ENCODE data around the gene RASSF1. TPM values are rescaled to one million over a fixed set of nuclear protein-coding genes. Genes with fewer than 3 reads are reported as not detected.

The RASSF1 gene
- total RNA-seq, 1 experiment from 2014 or later = 20.0 TPM

DNA sequence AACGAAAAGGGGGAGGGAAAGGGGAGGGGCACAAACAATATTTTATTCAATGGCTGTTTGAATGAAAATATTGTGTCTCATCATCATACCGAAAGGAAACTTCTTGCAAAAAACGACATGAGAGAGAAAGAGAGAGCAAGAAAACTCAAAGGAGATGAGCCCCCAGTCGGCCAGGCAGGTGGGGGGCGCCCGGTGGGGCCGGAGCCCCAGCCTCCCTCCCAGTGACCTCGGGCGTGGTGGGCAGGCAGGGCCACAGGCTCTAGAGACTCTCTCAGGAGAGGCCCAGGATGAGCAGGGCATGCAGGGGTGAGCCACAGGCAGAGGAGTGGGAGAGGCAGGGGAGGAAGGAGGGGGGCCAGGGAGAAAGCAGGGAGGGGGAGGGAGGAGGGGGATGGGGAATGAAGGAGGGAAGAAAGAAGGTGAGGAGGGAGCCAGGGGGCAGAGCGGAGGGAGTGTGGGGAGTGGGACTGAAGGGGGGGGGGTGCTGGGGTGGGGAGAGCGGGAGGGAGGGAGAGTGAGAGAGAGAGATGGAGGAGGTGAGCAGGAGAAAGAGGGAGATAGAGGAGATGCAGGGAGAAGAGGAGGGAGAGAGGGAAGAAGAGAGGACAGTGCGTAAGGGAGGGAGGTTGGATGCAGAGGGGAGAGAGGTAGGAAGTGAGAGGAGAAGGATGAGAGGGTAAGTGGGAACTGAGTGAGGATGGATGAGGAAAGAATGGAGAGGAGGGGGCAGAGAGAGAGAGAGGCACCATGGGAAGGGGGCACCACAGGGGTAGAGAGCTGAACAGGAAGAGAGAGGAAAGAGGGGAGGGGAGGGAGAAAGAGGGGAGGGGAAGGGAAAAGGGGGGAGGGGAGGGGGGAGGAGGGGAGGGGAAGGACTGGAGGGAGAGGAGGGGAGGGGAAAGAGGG is 32.8 kb upstream of the RASSF1 start:
- TF ChIP-seq, protein P1, sequence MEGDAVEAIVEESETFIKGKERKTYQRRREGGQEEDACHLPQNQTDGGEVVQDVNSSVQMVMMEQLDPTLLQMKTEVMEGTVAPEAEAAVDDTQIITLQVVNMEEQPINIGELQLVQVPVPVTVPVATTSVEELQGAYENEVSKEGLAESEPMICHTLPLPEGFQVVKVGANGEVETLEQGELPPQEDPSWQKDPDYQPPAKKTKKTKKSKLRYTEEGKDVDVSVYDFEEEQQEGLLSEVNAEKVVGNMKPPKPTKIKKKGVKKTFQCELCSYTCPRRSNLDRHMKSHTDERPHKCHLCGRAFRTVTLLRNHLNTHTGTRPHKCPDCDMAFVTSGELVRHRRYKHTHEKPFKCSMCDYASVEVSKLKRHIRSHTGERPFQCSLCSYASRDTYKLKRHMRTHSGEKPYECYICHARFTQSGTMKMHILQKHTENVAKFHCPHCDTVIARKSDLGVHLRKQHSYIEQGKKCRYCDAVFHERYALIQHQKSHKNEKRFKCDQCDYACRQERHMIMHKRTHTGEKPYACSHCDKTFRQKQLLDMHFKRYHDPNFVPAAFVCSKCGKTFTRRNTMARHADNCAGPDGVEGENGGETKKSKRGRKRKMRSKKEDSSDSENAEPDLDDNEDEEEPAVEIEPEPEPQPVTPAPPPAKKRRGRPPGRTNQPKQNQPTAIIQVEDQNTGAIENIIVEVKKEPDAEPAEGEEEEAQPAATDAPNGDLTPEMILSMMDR (conservative IDR thresholded peaks at IDR 0.05; ENCODE audit: low read depth, low read length) = no peak
- TF ChIP-seq EZH2phosphoT487 (IDR thresholded peaks at IDR 0.05; ENCODE audit: borderline replicate concordance, low read length) (no peak), EZH2 (IDR thresholded peaks at IDR 0.05; ENCODE audit: low read length, unreplicated experiment) (no peak)
- ATAC-seq (no peak), DNase-seq (no peak)
- Histone ChIP-seq H3F3A (ENCODE audit: low read length, unreplicated experiment) (no peaks in the 10 kb centered on the region), H3K9ac (ENCODE audit: low read length) (no peak overlapping the region), H3K4me2 (ENCODE audit: low read length) (no peak overlapping the region), H3K4me1 (ENCODE audit: insufficient read depth, low read length) (no peaks in the 10 kb centered on the region), H3K9me3 (ENCODE audit: low read length) (no peaks in the 10 kb centered on the region), H2AFZ (ENCODE audit: low read length) (no peak overlapping the region), H3K9me2 (replicated peaks; ENCODE audit: low read length) (no peaks in the 10 kb centered on the region), H3K27ac (ENCODE audit: low read length) (no peak overlapping the region), H3K27me3 (ENCODE audit: low read length) (no peaks in the 10 kb centered on the region), H4K20me1 (ENCODE audit: low read length) (no peaks in the 10 kb centered on the region), H3K79me2 (ENCODE audit: low read length) (no peaks in the 10 kb centered on the region), H3K4me3 (ENCODE audit: low read length) (no peak overlapping the region), H3K36me3 (ENCODE audit: low read depth, low read length) (no peaks in the 10 kb centered on the region)
- CTCF ChIA-PET = no interaction called here
- BruUV-seq (replicated peaks) = no TSS peak
- POLR2A ChIA-PET (ENCODE audit: unreplicated experiment) = no interaction called here
- intact Hi-C loops (cut with micrococcal nuclease) = no loop called here

DNA sequence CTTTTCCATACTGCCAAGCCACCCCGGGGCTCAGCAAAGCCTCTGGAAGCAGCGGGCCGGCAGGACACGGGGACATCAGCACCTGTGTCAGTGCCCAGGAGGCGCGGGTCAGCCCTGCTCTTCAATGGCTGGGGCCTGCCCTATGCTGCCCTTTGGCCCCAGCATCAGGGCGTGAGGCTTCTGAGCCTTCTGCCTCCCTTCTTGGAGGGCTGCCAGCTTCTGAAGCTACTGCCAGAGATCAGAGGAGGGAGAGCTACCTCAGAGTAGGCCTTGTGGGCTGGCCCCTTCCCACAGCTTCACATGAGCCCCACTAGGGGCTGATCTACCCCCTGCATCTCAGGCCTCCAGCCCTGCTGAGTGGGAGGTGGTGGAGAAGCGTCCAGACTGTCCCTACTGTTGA is 31.7 kb upstream of the RASSF1 start:
- Histone ChIP-seq H3K9me3 (ENCODE audit: low read length) (no peaks in the 10 kb centered on the region), H2AFZ (ENCODE audit: low read length) (no peak overlapping the region), H3K27ac (ENCODE audit: low read length) (no peak overlapping the region), H3K79me2 (ENCODE audit: low read length) (no peaks in the 10 kb centered on the region), H3K36me3 (ENCODE audit: low read depth, low read length) (no peaks in the 10 kb centered on the region), H3K4me2 (ENCODE audit: low read length) (no peak overlapping the region), H3K9me2 (replicated peaks; ENCODE audit: low read length) (no peaks in the 10 kb centered on the region), H3K9ac (ENCODE audit: low read length) (no peak overlapping the region), H4K20me1 (ENCODE audit: low read length) (no peaks in the 10 kb centered on the region), H3K4me3 (ENCODE audit: low read length) (no peak overlapping the region), H3F3A (ENCODE audit: low read length, unreplicated experiment) (no peaks in the 10 kb centered on the region), H3K4me1 (ENCODE audit: insufficient read depth, low read length) (no peaks in the 10 kb centered on the region), H3K27me3 (ENCODE audit: low read length) (no peaks in the 10 kb centered on the region)
- ChIA-PET POLR2A (ENCODE audit: unreplicated experiment) (no interaction called here), CTCF (no interaction called here)
- intact Hi-C loops (cut with micrococcal nuclease) = no loop called here
- no TSS peak for BruUV-seq (replicated peaks)
- no peak for DNase-seq
- TF ChIP-seq, protein P1 (conservative IDR thresholded peaks at IDR 0.05; ENCODE audit: low read depth, low read length) = no peak
- TF ChIP-seq EZH2phosphoT487 (IDR thresholded peaks at IDR 0.05; ENCODE audit: borderline replicate concordance, low read length) = no peak
- no peak for ATAC-seq

DNA sequence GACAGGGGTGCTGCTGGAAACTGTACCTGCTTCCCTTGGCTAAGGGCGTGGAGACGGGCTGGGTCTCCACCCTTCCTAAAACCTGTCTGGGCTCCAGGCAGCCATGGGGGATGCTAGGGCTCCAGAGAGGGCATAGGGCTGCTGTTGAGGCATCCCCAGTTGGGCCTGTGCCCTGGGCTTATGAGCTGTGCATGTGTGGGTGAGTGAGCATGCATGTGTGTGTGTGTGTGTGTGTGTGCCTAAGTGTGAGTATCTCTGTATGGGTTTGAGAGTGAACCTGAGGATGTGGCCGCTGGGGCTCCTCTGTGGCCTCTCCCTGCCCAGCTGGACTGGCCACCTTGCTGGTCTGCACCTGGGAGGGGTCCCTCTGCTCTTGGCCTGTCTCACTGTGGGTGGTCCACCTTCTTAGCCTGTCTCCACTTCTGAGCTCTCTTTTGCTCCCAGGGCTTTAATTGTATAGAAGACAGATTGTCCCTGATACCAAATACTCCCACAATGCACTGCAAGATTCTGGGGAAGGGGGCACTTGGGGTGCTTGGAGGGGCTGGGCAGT is 30.6 kb upstream of the RASSF1 start:
- H2AFZ ChIP-seq (ENCODE audit: low read length) = no peak overlapping the region
- H4K20me1 ChIP-seq (ENCODE audit: low read length) = no peaks in the 10 kb centered on the region
- H3K27me3 ChIP-seq (ENCODE audit: low read length) = no peaks in the 10 kb centered on the region
- H3K36me3 ChIP-seq (ENCODE audit: low read depth, low read length) = no peaks in the 10 kb centered on the region
- CTCF ChIA-PET = interaction anchor here (1.3 kb wide), 1 partner anchor 171 kb away, joined by 9 read pairs; no protein-coding TSS in a partner anchor
- no peak overlapping the region for H3K4me3 ChIP-seq (ENCODE audit: low read length)
- ATAC-seq (no peak), DNase-seq (no peak)
- no peak overlapping the region for H3K27ac ChIP-seq (ENCODE audit: low read length)
- intact Hi-C loops (cut with micrococcal nuclease) = no loop called here
- POLR2A ChIA-PET (ENCODE audit: unreplicated experiment) = no interaction called here
- TF ChIP-seq EZH2 (IDR thresholded peaks at IDR 0.05; ENCODE audit: low read length, unreplicated experiment) (no peak), EZH2phosphoT487 (IDR thresholded peaks at IDR 0.05; ENCODE audit: borderline replicate concordance, low read length) (no peak)
- TF ChIP-seq, protein P1 (conservative IDR thresholded peaks at IDR 0.05; ENCODE audit: low read depth, low read length) = no peak
- H3K9me3 ChIP-seq (ENCODE audit: low read length) = no peaks in the 10 kb centered on the region
- no peaks in the 10 kb centered on the region for H3K79me2 ChIP-seq (ENCODE audit: low read length)
- no peak overlapping the region for H3K9ac ChIP-seq (ENCODE audit: low read length)
- no peaks in the 10 kb centered on the region for H3K4me1 ChIP-seq (ENCODE audit: insufficient read depth, low read length)
- no peaks in the 10 kb centered on the region for H3K9me2 ChIP-seq (replicated peaks; ENCODE audit: low read length)
- H3K4me2 ChIP-seq (ENCODE audit: low read length) = no peak overlapping the region
- BruUV-seq (replicated peaks) = no TSS peak
- H3F3A ChIP-seq (ENCODE audit: low read length, unreplicated experiment) = no peaks in the 10 kb centered on the region

All from PC-3 (cell line).